ENCODE data around the gene TRIM65. TPM values are rescaled to one million over a fixed set of nuclear protein-coding genes. Genes with fewer than 3 reads are reported as not detected.
A peak's percentile ranks its signal among the peaks of the same experiment; 100 is the strongest.

Gene TRIM65
- total and polyA plus RNA-seq, 2 of the 13 experiments (the other 11 are each of a cell fraction or from before 2014, with no cell fraction given), result 10.3 to 22.4 TPM

- TF ChIP-seq ZFP91 (CRISPR knock-in tag; IDR thresholded peaks at IDR 0.05; ENCODE audit: borderline replicate concordance), result peak; percentile 67
- TF ChIP-seq CEBPB (IDR thresholded peaks at IDR 0.05; ENCODE audit: borderline replicate concordance, low read depth, low read length), result no peak
- peak; percentile 28; the same call in 1 of the 2 replicates for TF ChIP-seq RBFOX2 (IDR thresholded peaks at IDR 0.05; ENCODE audit: low read depth, low read length)
- no peak; the same call in 1 of the 2 replicates for TF ChIP-seq REPIN1 (CRISPR knock-in tag; IDR thresholded peaks at IDR 0.05; ENCODE audit: borderline replicate concordance, low read depth)
- TF ChIP-seq PRDM10 (CRISPR knock-in tag; IDR thresholded peaks at IDR 0.05; ENCODE audit: low read depth), result peak; percentile 92
- TF ChIP-seq WIZ (CRISPR knock-in tag; IDR thresholded peaks at IDR 0.05), result no peak
- 0 out of 2 replicates have a peak, but pooled peaks have one; percentile 42 for TF ChIP-seq ZSCAN29 (CRISPR knock-in tag; conservative IDR thresholded peaks at IDR 0.05)
- peak; percentile 60 for TF ChIP-seq GATAD1 (CRISPR knock-in tag; IDR thresholded peaks at IDR 0.05)
- TF ChIP-seq ZNF318 (CRISPR knock-in tag; IDR thresholded peaks at IDR 0.05), result peak; percentile 27; the same call in 1 of the 2 replicates
- TF ChIP-seq SP4 (CRISPR knock-in tag; IDR thresholded peaks at IDR 0.05), result peak; percentile 24; the same call in 1 of the 2 replicates
- TF ChIP-seq ZNF362 (CRISPR knock-in tag; IDR thresholded peaks at IDR 0.05; ENCODE audit: borderline replicate concordance), result peak; percentile 46; the same call in 1 of the 2 replicates
- TF ChIP-seq SALL1 (CRISPR knock-in tag; IDR thresholded peaks at IDR 0.05), result peak; percentile 74
Observed at GRCh38 chr17:75848523-75849278, 48.0 kb downstream of the TRIM65 start (continued).

Measured in HepG2 (cell line).